CD4-positive, alpha-beta T cell treated with Interleukin-17A for 1 hour (primary cell): Measurements from ENCODE around the gene TRAPPC2.

Experiments used
- DNase-seq: peaks from one replicate; pipeline ENCODE4 v3.0.0-alpha.2; 2020

Gene TRAPPC2

GRCh38 chrX:13664020-13664419, 70.4 kb downstream of the TRAPPC2 start:
- DNase-seq, result no peak

GRCh38 chrX:13662355-13662791, 72.0 kb downstream of the TRAPPC2 start:
- no peak for DNase-seq
